ENCODE data around the gene CACNA1I.

Gene CACNA1I

GRCh38 chr22:39661842-39662685 lies 91.5 kb downstream of the CACNA1I start:
- Mint-ChIP-seq H3K36me3 (ENCODE audit: low read depth) (no peaks in the 10 kb centered on the region), H3K4me1 (peaks cover 43% of the 10 kb centered on the region), H3K27me3 (ENCODE audit: low read depth, poor library complexity) (peaks cover 31% of the 10 kb centered on the region), H3K27ac (no peak overlapping the region), H3K9me3 (no peaks in the 10 kb centered on the region), H3K4me3 (peak overlapping the region; percentile 74)
- no peak for TF ChIP-seq CTCF (IDR thresholded peaks at IDR 0.05)
- peak; percentile 76 for DNase-seq

GRCh38 chr22:39662686-39663052 lies 92.1 kb downstream of the CACNA1I start:
- Mint-ChIP-seq H3K9me3 (no peaks in the 10 kb centered on the region), H3K4me1 (peaks cover 37% of the 10 kb centered on the region), H3K4me3 (peak overlapping the region; percentile 74), H3K27ac (no peak overlapping the region), H3K27me3 (ENCODE audit: low read depth, poor library complexity) (peaks cover 31% of the 10 kb centered on the region), H3K36me3 (ENCODE audit: low read depth) (no peaks in the 10 kb centered on the region)
- TF ChIP-seq CTCF (IDR thresholded peaks at IDR 0.05): no peak
- no peak for DNase-seq

GRCh38 chr22:39663751-39664150 lies 93.2 kb downstream of the CACNA1I start:
- peaks cover 31% of the 10 kb centered on the region for H3K27me3 Mint-ChIP-seq (ENCODE audit: low read depth, poor library complexity)
- H3K4me3 Mint-ChIP-seq: no peak overlapping the region
- DNase-seq: no peak
- peaks cover 3% of the 10 kb centered on the region for H3K9me3 Mint-ChIP-seq
- no peak overlapping the region for H3K27ac Mint-ChIP-seq
- TF ChIP-seq CTCF (IDR thresholded peaks at IDR 0.05): no peak
- H3K36me3 Mint-ChIP-seq (ENCODE audit: low read depth): peaks cover 7% of the 10 kb centered on the region
- peaks cover 26% of the 10 kb centered on the region for H3K4me1 Mint-ChIP-seq

- Mint-ChIP-seq H3K27ac (no peak overlapping the region), H3K4me3 (no peak overlapping the region), H3K36me3 (ENCODE audit: low read depth) (peaks cover 11% of the 10 kb centered on the region), H3K4me1 (peaks cover 24% of the 10 kb centered on the region), H3K9me3 (peaks cover 4% of the 10 kb centered on the region), H3K27me3 (ENCODE audit: low read depth, poor library complexity) (peaks cover 28% of the 10 kb centered on the region)
- no peak for TF ChIP-seq CTCF (IDR thresholded peaks at IDR 0.05)
- DNase-seq: peak; percentile 85
Measured at GRCh38 chr22:39664485-39665200, 94.1 kb downstream of the CACNA1I start.

GRCh38 chr22:39665229-39665628 lies 94.7 kb downstream of the CACNA1I start:
- TF ChIP-seq CTCF (IDR thresholded peaks at IDR 0.05): no peak
- peak overlapping the region; percentile 34 for H3K4me3 Mint-ChIP-seq

More at GRCh38 chr22:39665229-39665628, 94.7 kb downstream of the CACNA1I start:
- peaks cover 24% of the 10 kb centered on the region for H3K4me1 Mint-ChIP-seq
- H3K27ac Mint-ChIP-seq: no peak overlapping the region
- H3K27me3 Mint-ChIP-seq (ENCODE audit: low read depth, poor library complexity): peaks cover 26% of the 10 kb centered on the region
- peaks cover 16% of the 10 kb centered on the region for H3K36me3 Mint-ChIP-seq (ENCODE audit: low read depth)
- peaks cover 4% of the 10 kb centered on the region for H3K9me3 Mint-ChIP-seq
- no peak for DNase-seq
